Measurements from ENCODE around the gene TCF3.

- TF ChIP-seq CTCF (IDR thresholded peaks at IDR 0.05 in 2 of 3, conservative IDR thresholded peaks at IDR 0.05 in 1 of 3; ENCODE audit: borderline replicate concordance in 1 of 3, insufficient read depth in 1 of 3, low read depth in 2 of 3, low read length in 2 of 3) (0 out of 6 replicates have a peak, but pooled peaks of 2 of the 3 experiments have one; percentile 3 to 17), TCF7L2 (IDR thresholded peaks at IDR 0.05; ENCODE audit: borderline replicate concordance, extremely low read depth, insufficient read depth, insufficient read length) (no peak), ELF1 (IDR thresholded peaks at IDR 0.05; ENCODE audit: borderline replicate concordance, low read depth) (no peak), POLR2A (IDR thresholded peaks at IDR 0.05; ENCODE audit: borderline replicate concordance, extremely low read depth, insufficient read depth, insufficient read length) (no peak)
These were observed 1.5 kb downstream of the TCF3 start for GRCh38 chr19:1650650-1651567.

Data from HCT116 (cell line).